Ovary (tissue), 3 donors: ENCODE results near the gene NCOA3.

ENCODE experiments used
- CTCF ChIP-seq, 3 donors: fragments of 450-650 bp in 2 of 3; fragments of 200-600 bp in 1 of 3; IDR thresholded peaks; one replicate each; pipeline versions ENCODE4 v1.5.1 to v1.8.0; 2016 to 2022; ENCODE audit warnings: antibody characterized with exemption in 3 of 3, mild to moderate bottlenecking in 1 of 3
- EP300 ChIP-seq: sonication (generic); formaldehyde crosslinking; IDR thresholded peaks from one replicate; pipeline ENCODE4 v1.6.1; 2017; ENCODE audit warnings: antibody characterized with exemption
- POLR2A ChIP-seq: fragments of 450-650 bp; IDR thresholded peaks from one replicate; pipeline ENCODE4 v1.6.1; 2017; ENCODE audit warnings: antibody characterized with exemption, mild to moderate bottlenecking, moderate library complexity
- donor health status: DM: no; HTN: no; CAD: no.

- TF ChIP-seq CTCF (IDR thresholded peaks at IDR 0.05) (no peak), POLR2A (no peak), EP300 (no peak)
Observed at GRCh38 chr20:47455133-47456040, 46.3 kb upstream of the NCOA3 start.
